HEK293T (cell line): ENCODE results near the gene SCAMP4.
"Not testable (repeated sequence)": the region's sequence is repeated elsewhere in the genome, so short reads cannot be mapped to it uniquely, and the experiment has no call there.

Experiments used
- CTCF ChIA-PET: fragments of 350-600 bp; formaldehyde crosslinking; extraction: SDS; loops from one replicate; lab custom pipeline; 2021; ENCODE audit warnings: antibody characterized with exemption, inconsistent platforms; lab: Yijun Ruan, JAX
- POLR2A ChIA-PET: fragments of 350-600 bp; formaldehyde crosslinking; extraction: SDS; loops from one replicate; lab custom pipeline; 2020; ENCODE audit warnings: antibody characterized with exemption, inconsistent platforms; lab: Yijun Ruan, JAX
- DNase-seq: peaks from one replicate; pipeline ENCODE4 v3.0.0; 2012; ENCODE audit warnings: mixed read lengths; ENCODE audit errors: extremely low spot score
- ARNT ChIP-seq: fragments of 450-650 bp; IDR thresholded peaks from 2 replicates; pipeline ENCODE4 v1.6.1; 2017; ENCODE audit warnings: mild to moderate bottlenecking
- BHLHE40 ChIP-seq: fragments of 450-650 bp; IDR thresholded peaks from 2 replicates; pipeline ENCODE4 v1.6.1; 2016; ENCODE audit warnings: mild to moderate bottlenecking, moderate library complexity, borderline replicate concordance
- CTBP1 ChIP-seq: fragments of 450-650 bp; IDR thresholded peaks from 2 replicates; pipeline ENCODE4 v1.6.1; 2016; ENCODE audit warnings: borderline replicate concordance
- ELF4 ChIP-seq: fragments of 450-650 bp; IDR thresholded peaks from 2 replicates; pipeline ENCODE4 v1.6.1; 2017; ENCODE audit warnings: antibody characterized with exemption
- FOXA1 ChIP-seq: fragments of 450-650 bp; IDR thresholded peaks from 2 replicates; pipeline ENCODE4 v1.6.1; 2016; ENCODE audit warnings: mild to moderate bottlenecking
- FOXK2 ChIP-seq: fragments of 450-650 bp; IDR thresholded peaks from 2 replicates; pipeline ENCODE4 v1.6.1; 2016; ENCODE audit warnings: mild to moderate bottlenecking
- FOXM1 ChIP-seq: fragments of 450-650 bp; IDR thresholded peaks from 2 replicates; pipeline ENCODE4 v1.6.1; 2017; ENCODE audit warnings: mild to moderate bottlenecking, borderline replicate concordance
- HDGF ChIP-seq: fragments of 450-650 bp; IDR thresholded peaks from 2 replicates; pipeline ENCODE4 v1.6.1; 2017; ENCODE audit warnings: antibody characterized with exemption, borderline replicate concordance
- L3MBTL2 ChIP-seq: fragments of 450-650 bp; conservative IDR thresholded peaks from 2 replicates; pipeline ENCODE4 v1.6.1; 2016; ENCODE audit warnings: mild to moderate bottlenecking
- LEF1 ChIP-seq: fragments of 450-650 bp; IDR thresholded peaks from 2 replicates; pipeline ENCODE4 v1.6.1; 2017; ENCODE audit warnings: mild to moderate bottlenecking, borderline replicate concordance
- NFRKB ChIP-seq: fragments of 450-650 bp; IDR thresholded peaks from 2 replicates; pipeline ENCODE4 v1.6.1; 2016; ENCODE audit warnings: mild to moderate bottlenecking, moderate library complexity
- SP1 ChIP-seq: fragments of 450-650 bp; IDR thresholded peaks from 2 replicates; pipeline ENCODE4 v1.6.1; 2017
- SUZ12 ChIP-seq: fragments of 450-650 bp; IDR thresholded peaks from 2 replicates; pipeline ENCODE4 v1.6.1; 2016; ENCODE audit warnings: mild to moderate bottlenecking
- TARDBP ChIP-seq: fragments of 450-650 bp; IDR thresholded peaks from 2 replicates; pipeline ENCODE4 v1.6.1; 2016
- ZNF384 ChIP-seq: fragments of 450-650 bp; IDR thresholded peaks from 2 replicates; pipeline ENCODE4 v1.6.1; 2016
- TF ChIP-seq, protein P1 (sequence below): fragments of 450-650 bp; IDR thresholded peaks from 2 replicates; pipeline ENCODE4 v1.6.1; 2016

SCAMP4 gene

DNA sequence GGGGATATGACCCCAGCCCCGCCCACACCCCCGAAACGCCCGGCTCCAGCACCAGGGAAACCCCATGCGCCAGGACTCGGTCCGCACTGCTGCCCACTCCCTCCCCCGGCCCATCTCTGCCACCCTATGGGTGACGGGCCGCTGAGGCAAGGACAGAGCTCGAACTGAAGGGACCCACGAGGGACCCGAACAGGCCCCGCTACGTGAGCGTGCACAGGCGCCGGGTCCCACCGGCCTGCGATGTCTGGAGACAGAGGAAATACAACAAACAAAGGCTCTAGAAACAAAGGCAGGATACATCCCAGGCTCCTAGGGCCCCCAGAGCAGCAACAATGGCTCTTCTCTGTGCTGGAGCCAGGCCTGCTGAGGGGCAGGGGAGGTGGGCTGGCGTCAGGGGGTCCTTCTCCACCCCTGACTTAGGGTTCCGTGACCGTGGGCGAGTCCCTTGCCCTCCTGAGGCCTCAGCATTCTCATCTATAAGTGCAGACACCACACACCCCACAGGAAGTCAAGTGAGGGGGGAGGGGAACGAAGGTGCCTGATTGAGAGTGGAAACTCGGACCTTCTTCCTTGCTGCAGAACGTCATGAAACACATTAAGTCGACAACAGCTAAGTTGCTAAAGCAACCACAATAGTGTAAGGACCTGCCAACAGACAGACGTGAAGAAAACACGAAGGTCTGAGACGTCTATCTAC is 23.0 kb upstream of the SCAMP4 start:
- TF ChIP-seq CTBP1 (no peak), FOXK2 (no peak), TARDBP (no peak), HDGF (no peak), NFRKB (no peak)
- TF ChIP-seq, protein P1, sequence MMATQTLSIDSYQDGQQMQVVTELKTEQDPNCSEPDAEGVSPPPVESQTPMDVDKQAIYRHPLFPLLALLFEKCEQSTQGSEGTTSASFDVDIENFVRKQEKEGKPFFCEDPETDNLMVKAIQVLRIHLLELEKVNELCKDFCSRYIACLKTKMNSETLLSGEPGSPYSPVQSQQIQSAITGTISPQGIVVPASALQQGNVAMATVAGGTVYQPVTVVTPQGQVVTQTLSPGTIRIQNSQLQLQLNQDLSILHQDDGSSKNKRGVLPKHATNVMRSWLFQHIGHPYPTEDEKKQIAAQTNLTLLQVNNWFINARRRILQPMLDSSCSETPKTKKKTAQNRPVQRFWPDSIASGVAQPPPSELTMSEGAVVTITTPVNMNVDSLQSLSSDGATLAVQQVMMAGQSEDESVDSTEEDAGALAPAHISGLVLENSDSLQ, result no peak
- CTCF ChIA-PET, result no interaction called here
- DNase-seq, result no peak
- POLR2A ChIA-PET, result no interaction called here

DNA sequence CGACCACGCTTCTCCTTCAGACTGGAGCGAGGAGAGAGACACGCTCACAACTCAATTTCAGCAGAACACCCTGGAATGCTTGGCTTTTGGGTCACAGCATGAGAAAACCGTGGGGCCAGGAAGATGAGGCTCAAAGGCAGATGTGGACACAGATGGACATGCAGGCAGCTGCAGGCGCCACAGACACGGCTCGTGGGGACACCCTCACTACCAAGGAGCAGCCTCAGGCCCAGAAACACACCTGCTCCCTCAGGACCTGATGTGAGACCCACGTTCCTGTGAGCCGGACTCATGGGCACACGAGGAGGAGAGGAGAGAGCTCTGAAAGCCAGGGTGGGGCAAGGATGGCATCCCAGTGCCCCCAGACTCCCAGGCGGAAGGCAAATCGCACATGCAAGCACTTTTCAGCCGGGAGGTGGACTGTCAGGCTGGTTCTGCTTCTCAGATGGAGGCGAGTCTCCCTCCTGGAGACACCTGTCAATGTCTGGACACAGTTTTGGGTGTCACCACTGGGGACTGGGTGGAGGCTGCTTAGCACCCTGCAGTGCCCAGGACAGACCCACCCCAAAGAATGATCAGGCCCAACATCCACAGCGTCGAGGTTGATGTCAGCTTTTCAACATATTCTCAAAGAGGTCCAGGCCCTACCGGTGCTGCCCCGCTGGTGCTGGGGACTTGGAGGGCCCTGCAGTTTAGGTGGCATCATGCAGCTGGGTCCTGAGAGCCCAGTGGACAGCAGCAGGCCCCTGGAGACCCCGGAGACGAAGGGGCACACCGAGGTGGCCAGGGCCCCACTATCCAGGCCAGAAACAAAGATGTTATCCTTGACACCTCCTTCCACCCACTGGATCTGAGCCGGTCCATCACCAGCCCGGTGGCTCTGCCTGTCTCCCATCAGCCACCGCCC is 22.2 kb upstream of the SCAMP4 start:
- CTCF ChIA-PET, result no interaction called here
- TF ChIP-seq FOXA1 (no peak), LEF1 (no peak), TARDBP (no peak), SUZ12 (no peak), NFRKB (no peak), ZNF384 (no peak), HDGF (no peak), SP1 (no peak), BHLHE40 (no peak), ELF4 (no peak)
- TF ChIP-seq, protein P1, result no peak
- POLR2A ChIA-PET, result interaction anchor here (0.7 kb wide), 1 partner anchor 25 kb away, joined by 3 read pairs; no protein-coding TSS in a partner anchor

DNA sequence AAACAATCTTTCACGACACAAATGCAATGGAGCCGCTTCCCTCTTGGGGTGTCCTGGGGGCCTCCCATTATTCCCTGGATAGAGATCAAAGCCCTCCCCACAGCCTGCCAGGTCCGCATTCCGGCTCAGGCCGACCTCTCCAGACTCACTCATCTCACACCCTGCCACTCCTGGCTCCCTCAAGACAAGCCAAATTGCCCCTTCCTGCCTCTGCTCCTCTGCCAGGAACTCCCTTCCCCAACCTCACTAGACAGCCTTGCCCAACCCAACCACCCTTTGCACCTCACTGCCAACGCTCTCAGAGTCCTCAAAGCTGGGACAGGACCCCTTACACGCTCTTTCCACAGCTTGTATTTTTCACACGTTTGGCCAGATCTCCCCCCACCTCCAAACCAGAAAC is 21.4 kb upstream of the SCAMP4 start:
- DNase-seq, result no peak
- ChIA-PET POLR2A (no interaction called here), CTCF (no interaction called here)
- no peak for TF ChIP-seq ELF4
- TF ChIP-seq SUZ12, result no peak
- no peak for TF ChIP-seq FOXA1
- TF ChIP-seq BHLHE40, result no peak
- no peak for TF ChIP-seq CTBP1
- TF ChIP-seq NFRKB, result no peak

More for the DNA sequence above, 22.2 kb upstream of the SCAMP4 start:
- no peak for DNase-seq

DNA sequence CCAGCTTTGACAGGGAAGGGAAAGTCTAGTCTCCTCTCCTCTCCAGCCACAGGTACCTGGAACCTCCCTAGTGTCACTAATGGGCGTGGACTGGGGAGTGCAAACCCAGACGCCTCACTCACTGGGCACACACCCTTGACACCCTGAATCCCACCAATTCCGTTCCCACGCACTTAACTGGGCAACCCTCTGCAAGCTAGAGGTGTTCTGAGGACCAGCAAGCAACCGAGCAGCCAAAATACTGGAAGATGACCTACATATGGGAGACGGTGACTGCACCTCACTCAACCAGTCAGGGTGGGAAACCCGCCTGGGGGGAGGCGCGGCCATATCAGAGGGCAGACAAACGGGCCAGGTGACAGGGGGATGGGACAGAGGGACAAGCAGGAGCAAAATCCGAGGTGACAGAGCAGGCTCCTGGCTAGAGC is 20.9 kb upstream of the SCAMP4 start:
- TF ChIP-seq LEF1, result no peak
- TF ChIP-seq BHLHE40, result no peak
- no peak for TF ChIP-seq TARDBP
- TF ChIP-seq, protein P1, result no peak
- no peak for TF ChIP-seq FOXA1
- no peak for TF ChIP-seq SUZ12
- no peak for TF ChIP-seq ELF4
- TF ChIP-seq NFRKB, result no peak
- no peak for TF ChIP-seq L3MBTL2
- TF ChIP-seq SP1, result no peak
- TF ChIP-seq HDGF, result no peak
- no peak for TF ChIP-seq ARNT
- TF ChIP-seq CTBP1, result no peak
- TF ChIP-seq ZNF384, result no peak
- no peak for TF ChIP-seq FOXK2
- TF ChIP-seq FOXM1, result no peak
- ChIA-PET POLR2A (interaction anchor here (1.5 kb wide), 1 partner anchor 8 kb away, joined by 15 read pairs; no protein-coding TSS in a partner anchor), CTCF (no interaction called here)
- no peak for DNase-seq

DNA sequence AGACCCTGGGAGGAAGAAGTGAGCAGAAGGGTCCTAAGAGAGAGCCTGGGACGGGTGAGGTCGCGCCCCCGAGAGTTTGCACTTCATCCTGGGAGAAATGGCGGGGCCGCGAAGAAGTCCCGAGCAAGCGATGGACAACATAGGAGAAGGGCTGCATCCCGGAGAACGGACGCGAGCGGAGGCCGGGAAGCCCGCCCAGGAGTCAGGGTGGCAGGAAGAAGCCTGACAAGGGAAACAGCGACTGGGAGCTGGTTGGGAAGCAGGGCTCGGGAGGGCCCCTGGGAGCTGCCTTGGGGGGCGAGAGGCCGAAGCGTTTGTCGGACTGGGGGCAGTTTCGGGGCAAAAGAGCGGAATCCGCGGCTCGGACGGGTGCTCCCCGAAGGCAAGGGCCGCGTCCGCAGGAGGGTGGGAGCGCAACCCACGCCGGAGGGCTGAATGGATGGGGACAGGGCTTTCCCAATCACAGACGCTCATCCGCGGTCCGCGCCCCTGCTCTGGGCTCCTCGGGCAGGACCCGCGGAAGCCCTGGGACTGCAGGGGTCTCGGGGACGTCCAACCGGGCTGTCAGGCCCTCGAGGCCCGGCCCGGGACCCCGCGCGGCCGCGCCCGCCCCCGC is 20.4 kb upstream of the SCAMP4 start:
- TF ChIP-seq ARNT (no peak), TARDBP (no peak), FOXK2 (no peak), BHLHE40 (no peak), FOXA1 (no peak), LEF1 (no peak), FOXM1 (no peak), SUZ12 (no peak), L3MBTL2 (no peak)

DNA sequence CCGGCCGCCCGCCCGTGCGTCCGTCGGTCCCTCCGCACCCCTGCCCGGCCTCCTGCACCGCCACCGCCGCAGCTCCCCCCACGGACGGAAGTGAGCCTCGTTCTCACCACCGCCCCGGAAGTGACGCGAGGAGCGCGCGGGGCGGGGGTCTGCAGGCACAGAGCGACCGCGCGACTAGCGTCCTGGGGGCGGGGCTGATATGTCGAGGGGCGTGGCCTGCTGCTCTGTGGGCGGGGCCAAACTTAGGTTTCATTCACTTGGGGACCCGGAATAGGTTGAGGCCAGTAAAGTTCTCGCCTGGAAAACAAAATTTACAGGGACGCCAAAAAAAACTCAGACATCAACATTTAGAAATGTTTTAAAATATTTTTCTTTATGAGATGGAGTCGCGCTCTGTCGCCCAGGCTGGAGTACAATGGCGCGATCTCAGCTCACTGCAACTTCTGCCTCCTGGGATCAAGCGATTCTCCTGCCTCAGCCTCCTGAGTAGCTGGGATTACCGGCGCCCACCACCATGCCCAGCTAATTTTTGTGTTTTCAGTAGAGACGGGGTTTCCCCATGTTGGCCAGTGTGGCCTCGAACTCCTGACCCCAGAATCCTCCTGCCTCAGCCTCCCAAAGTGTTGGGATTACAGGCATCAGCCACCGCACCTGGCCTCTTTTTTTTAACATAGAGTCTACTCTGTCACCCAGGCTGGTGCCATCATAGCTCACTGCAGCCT is 19.6 kb upstream of the SCAMP4 start, which contains the start of gene ABHD17A:
Gene ABHD17A, minus strand, starts transcription at position 99 of the 722 bp plus-strand sequence. CDS start 3,930 bp downstream, outside the sequence.
- DNase-seq, result peak; percentile 97
- POLR2A ChIA-PET, result interaction anchor here (1.2 to 1.5 kb wide), 2 partner anchors 9 to 20 kb away, joined by 5 to 15 read pairs; partner anchors contain the start of genes ADAT3 and SCAMP4
- CTCF ChIA-PET, result not testable (repeated sequence)

More for the DNA sequence above, 20.4 kb upstream of the SCAMP4 start:
- CTCF ChIA-PET, result no interaction called here
- no peak for DNase-seq
- POLR2A ChIA-PET, result interaction anchor here (1.2 to 1.5 kb wide), 2 partner anchors 8 to 21 kb away, joined by 5 to 15 read pairs; partner anchors contain the start of genes ADAT3 and SCAMP4

DNA sequence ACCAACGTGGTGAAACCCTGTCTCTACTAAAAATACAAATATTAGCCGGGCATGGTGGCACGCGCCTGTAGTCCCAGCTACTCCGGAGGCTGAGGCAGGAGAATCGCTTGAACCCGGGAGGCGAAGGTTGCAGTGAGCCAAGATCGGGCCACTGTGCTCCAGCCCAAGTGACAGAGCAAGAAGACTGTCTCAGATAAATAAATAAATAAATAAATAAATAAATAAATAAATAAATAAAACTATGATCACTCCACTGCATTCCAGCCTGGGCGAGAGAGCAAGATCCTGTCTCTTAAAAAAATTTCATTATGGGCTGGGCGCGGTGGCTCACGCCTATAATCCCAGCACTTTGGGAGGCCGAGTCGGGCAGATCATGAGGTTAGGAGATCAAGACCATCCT is 18.8 kb upstream of the SCAMP4 start:
- POLR2A ChIA-PET, DNase-seq, CTCF ChIA-PET: not testable (repeated sequence)
